Nephron progenitor cell (in vitro differentiated cells): ENCODE results near the gene PPP1R9A.
A peak's percentile ranks its signal among the peaks of the same experiment; 100 is the strongest.

Experiments
- DNase-seq: peaks from one replicate; pipeline ENCODE4 v3.0.0; 2021
- H3K27ac Mint-ChIP-seq: 2 replicates; pipeline ENCODE4 v1.8.0; 2021; ENCODE audit warnings: mild to moderate bottlenecking, moderate library complexity, mixed read lengths
- H3K27me3 Mint-ChIP-seq: 2 replicates; pipeline ENCODE4 v1.8.0; 2021; ENCODE audit warnings: mild to moderate bottlenecking, low read depth, mixed read lengths; ENCODE audit not compliant: poor library complexity
- H3K36me3 Mint-ChIP-seq: 2 replicates; pipeline ENCODE4 v1.8.0; 2021; ENCODE audit warnings: low read depth, mixed read lengths
- H3K4me1 Mint-ChIP-seq: 2 replicates; pipeline ENCODE4 v1.8.0; 2021; ENCODE audit warnings: mixed read lengths
- H3K4me3 Mint-ChIP-seq: 2 replicates; pipeline ENCODE4 v1.8.0; 2021; ENCODE audit warnings: mild to moderate bottlenecking, moderate library complexity, mixed read lengths
- H3K9me3 Mint-ChIP-seq: 2 replicates; pipeline ENCODE4 v1.8.0; 2021; ENCODE audit warnings: mild to moderate bottlenecking, moderate library complexity, mixed read lengths
- TF ChIP-seq, protein P1 (sequence below): fragments of 200-600 bp; sonication (generic); IDR thresholded peaks from 2 replicates; pipeline ENCODE4 v1.5.0; 2021; ENCODE audit warnings: antibody characterized with exemption

The PPP1R9A gene

DNA sequence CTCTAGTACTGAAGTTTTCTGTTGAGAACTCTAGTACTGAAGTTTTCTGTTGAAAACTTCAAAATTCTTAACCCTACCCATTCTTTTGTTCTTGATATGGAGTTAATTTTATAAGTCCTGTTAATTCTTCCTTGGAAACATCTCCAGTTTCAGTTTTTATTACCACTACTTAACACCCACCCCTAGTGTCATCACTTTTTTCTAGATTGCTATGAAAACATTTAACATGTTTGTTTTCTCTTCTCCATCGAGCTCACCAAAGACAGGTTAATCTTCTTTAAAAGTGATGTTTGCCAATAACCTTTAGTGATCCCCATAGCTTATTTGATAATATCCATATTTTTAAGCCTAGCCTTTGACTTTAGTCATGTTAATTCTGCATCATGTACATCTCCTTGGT lies 147.9 kb downstream of the PPP1R9A start:
- no peak overlapping the region for H3K4me3 Mint-ChIP-seq
- H3K36me3 Mint-ChIP-seq = peaks cover 8% of the 10 kb centered on the region
- peaks cover 3% of the 10 kb centered on the region for H3K9me3 Mint-ChIP-seq
- DNase-seq = no peak
- no peaks in the 10 kb centered on the region for H3K27me3 Mint-ChIP-seq
- TF ChIP-seq, protein P1, sequence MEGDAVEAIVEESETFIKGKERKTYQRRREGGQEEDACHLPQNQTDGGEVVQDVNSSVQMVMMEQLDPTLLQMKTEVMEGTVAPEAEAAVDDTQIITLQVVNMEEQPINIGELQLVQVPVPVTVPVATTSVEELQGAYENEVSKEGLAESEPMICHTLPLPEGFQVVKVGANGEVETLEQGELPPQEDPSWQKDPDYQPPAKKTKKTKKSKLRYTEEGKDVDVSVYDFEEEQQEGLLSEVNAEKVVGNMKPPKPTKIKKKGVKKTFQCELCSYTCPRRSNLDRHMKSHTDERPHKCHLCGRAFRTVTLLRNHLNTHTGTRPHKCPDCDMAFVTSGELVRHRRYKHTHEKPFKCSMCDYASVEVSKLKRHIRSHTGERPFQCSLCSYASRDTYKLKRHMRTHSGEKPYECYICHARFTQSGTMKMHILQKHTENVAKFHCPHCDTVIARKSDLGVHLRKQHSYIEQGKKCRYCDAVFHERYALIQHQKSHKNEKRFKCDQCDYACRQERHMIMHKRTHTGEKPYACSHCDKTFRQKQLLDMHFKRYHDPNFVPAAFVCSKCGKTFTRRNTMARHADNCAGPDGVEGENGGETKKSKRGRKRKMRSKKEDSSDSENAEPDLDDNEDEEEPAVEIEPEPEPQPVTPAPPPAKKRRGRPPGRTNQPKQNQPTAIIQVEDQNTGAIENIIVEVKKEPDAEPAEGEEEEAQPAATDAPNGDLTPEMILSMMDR = no peak
- peak overlapping the region; percentile 46 for H3K27ac Mint-ChIP-seq
- peaks cover 39% of the 10 kb centered on the region for H3K4me1 Mint-ChIP-seq

DNA sequence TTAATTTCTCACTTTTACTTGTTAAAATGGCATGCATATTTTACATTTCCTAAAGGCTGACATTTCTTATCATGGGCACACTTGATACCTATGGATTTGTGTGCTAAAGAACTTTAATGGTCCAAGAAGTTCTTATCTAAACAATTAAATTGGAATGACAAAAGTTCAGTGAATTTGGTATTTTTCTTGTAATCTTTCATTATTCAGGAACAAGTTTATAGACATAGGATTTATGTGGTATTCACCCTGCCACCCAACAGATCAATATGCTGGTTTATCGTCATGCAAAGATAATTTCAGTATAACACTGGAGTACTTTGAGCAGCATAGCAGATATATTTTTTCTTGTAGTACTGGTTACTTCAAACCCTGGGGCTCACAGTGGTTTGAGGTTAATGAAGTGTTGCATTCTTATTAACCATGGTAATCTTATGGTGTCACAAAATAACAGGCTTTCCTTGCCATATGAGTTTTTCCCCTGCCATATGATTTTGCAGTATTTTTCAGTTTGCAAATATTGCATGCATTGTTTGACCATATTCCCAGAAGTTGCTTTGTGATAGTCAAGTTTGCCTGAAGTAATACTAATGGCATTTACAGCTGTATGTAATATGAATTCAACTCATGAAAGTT lies 148.8 kb downstream of the PPP1R9A start:
- H3K27ac Mint-ChIP-seq = no peak overlapping the region
- DNase-seq = no peak
- no peaks in the 10 kb centered on the region for H3K27me3 Mint-ChIP-seq
- TF ChIP-seq, protein P1 = no peak
- peaks cover 8% of the 10 kb centered on the region for H3K36me3 Mint-ChIP-seq
- peaks cover 3% of the 10 kb centered on the region for H3K9me3 Mint-ChIP-seq
- H3K4me3 Mint-ChIP-seq = no peak overlapping the region
- peaks cover 39% of the 10 kb centered on the region for H3K4me1 Mint-ChIP-seq

DNA sequence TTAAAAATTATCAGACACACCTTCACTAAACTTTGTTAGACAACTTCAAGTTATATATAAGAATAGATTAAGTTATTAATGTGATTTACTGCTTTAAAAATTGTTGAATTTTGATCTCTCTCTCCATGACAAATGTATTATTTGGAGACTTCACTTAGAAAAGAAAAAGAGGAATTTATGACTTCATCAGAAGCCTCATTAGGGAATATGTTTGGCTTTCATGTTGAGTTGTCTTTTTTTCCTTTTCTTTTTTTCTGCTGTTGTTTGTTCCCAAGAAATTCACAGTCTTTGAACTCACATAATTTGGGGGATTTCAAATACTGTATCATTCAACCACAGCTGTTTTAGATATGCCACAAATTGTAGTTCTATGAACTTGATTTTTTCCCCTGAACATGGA lies 149.5 kb downstream of the PPP1R9A start:
- Mint-ChIP-seq H3K27ac (no peak overlapping the region), H3K4me1 (peaks cover 39% of the 10 kb centered on the region), H3K27me3 (no peaks in the 10 kb centered on the region), H3K9me3 (peaks cover 3% of the 10 kb centered on the region), H3K36me3 (peaks cover 11% of the 10 kb centered on the region), H3K4me3 (no peak overlapping the region)
- DNase-seq = no peak
- TF ChIP-seq, protein P1 = no peak

DNA sequence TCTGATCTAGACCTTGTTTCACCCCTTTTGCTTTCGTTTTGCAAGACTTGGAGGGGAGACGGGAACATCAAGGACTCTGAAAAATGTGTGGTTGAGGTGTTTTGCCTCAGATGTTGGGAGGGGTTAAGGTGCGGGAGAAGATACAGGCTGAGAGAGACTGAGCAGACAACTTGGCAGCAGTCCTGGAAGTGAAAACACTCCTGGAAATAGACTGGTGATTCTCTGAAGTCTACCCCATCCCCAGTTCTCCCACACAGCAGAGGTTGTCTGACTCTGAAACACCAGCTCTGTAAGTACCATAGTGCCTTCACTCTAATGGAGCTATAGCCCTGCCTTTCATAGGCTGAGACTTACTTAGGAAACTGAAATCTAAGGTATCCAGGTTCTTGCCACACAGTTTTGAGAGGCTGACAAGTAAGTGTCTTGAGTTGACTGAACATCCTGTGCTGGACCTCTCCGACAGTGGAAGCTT lies 152.5 kb downstream of the PPP1R9A start:
- H3K27ac Mint-ChIP-seq = peak overlapping the region; percentile 86
- peaks cover 36% of the 10 kb centered on the region for H3K4me1 Mint-ChIP-seq
- H3K4me3 Mint-ChIP-seq = no peak overlapping the region

DNA sequence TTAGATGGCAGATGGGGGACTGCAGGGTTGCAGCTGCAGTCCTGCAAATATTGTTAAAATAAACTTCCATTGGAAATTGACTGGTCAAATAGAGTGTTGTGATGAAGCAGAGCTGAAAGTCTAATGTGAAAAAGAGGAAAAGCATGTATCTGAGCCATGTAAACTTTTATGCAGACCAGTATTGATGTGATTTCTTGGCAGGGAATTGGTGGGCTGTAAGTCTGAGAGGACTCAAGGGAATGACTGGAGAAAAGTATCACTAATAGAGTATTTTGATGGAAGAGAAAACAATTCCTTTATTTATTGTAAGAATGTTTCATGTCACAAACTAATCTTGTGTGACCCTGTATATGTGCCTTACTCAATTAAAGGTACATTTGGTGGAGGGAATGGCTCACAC lies 155.5 kb downstream of the PPP1R9A start:
- H3K4me1 Mint-ChIP-seq = peaks cover 23% of the 10 kb centered on the region
- no peak for DNase-seq
- no peak overlapping the region for H3K4me3 Mint-ChIP-seq
- peaks cover 6% of the 10 kb centered on the region for H3K9me3 Mint-ChIP-seq
- H3K27ac Mint-ChIP-seq = no peak overlapping the region
- no peaks in the 10 kb centered on the region for H3K27me3 Mint-ChIP-seq
- TF ChIP-seq, protein P1 = no peak
- H3K36me3 Mint-ChIP-seq = peaks cover 28% of the 10 kb centered on the region

More for the DNA sequence above, 152.5 kb downstream of the PPP1R9A start:
- DNase-seq = no peak
- Mint-ChIP-seq H3K27me3 (no peaks in the 10 kb centered on the region), H3K36me3 (peaks cover 13% of the 10 kb centered on the region), H3K9me3 (no peaks in the 10 kb centered on the region)
- TF ChIP-seq, protein P1 = no peak
